Liver (tissue), 9 donors: ENCODE results near the gene HS3ST4. TPM values are rescaled to one million over a fixed set of nuclear protein-coding genes. Genes with fewer than 3 reads are reported as not detected.

Experiments used
- DNase-seq: peaks from one replicate; pipeline ENCODE4 v3.0.0-alpha.2; 2017; ENCODE audit warnings: low spot score
- H3K27ac ChIP-seq, 2 donors: one replicate each; pipeline ENCODE4 v1.7.0; 2013; ENCODE audit warnings: inconsistent platforms in 2 of 2, low read length in 2 of 2, control low read depth in 1 of 2, low read depth in 1 of 2, mild to moderate bottlenecking in 1 of 2
- H3K27me3 ChIP-seq, 4 donors: one replicate each; pipeline versions ENCODE4 v1.6.1 to v1.7.0; 2013; ENCODE audit warnings: low read length in 3 of 4, inconsistent platforms in 1 of 4, mild to moderate bottlenecking in 1 of 4, moderate library complexity in 1 of 4; ENCODE audit not compliant: control insufficient read depth in 4 of 4, insufficient read depth in 4 of 4
- H3K36me3 ChIP-seq, 4 donors: one replicate each; pipeline versions ENCODE4 v1.6.1 to v1.7.0; 2013; ENCODE audit warnings: low read length in 3 of 4, mild to moderate bottlenecking in 3 of 4, low read depth in 1 of 4, moderate library complexity in 1 of 4; ENCODE audit not compliant: control insufficient read depth in 4 of 4, insufficient read depth in 3 of 4
- H3K4me1 ChIP-seq, 4 donors: one replicate each; pipeline versions ENCODE4 v1.6.1 to v1.7.0; 2013; ENCODE audit warnings: low read length in 3 of 4, mild to moderate bottlenecking in 3 of 4, moderate library complexity in 1 of 4; ENCODE audit not compliant: control insufficient read depth in 4 of 4, insufficient read depth in 4 of 4
- H3K4me3 ChIP-seq, 3 donors: one replicate each; pipeline versions ENCODE4 v1.6.1 to v1.7.0; 2013; ENCODE audit warnings: low read length in 3 of 3, control low read depth in 1 of 3, low read depth in 1 of 3, mild to moderate bottlenecking in 1 of 3
- H3K9ac ChIP-seq, 2 donors: one replicate each; pipeline ENCODE4 v1.7.0; 2013; ENCODE audit warnings: low read length in 2 of 2, mild to moderate bottlenecking in 2 of 2, moderate library complexity in 2 of 2, control low read depth in 1 of 2, low read depth in 1 of 2
- H3K9me3 ChIP-seq, 4 donors: one replicate each; pipeline versions ENCODE4 v1.6.1 to v1.7.0; 2013; ENCODE audit warnings: low read length in 3 of 4; ENCODE audit not compliant: control insufficient read depth in 4 of 4
- FOXA2 ChIP-seq: IDR thresholded peaks from 2 replicates; pipeline ENCODE4 v1.6.1; 2016; ENCODE audit warnings: antibody characterized with exemption
- GABPA ChIP-seq, 2 donors: IDR thresholded peaks in 1 of 2; conservative IDR thresholded peaks in 1 of 2; 2 replicates each; pipeline ENCODE4 v1.6.1; 2016; ENCODE audit warnings: antibody characterized with exemption in 2 of 2, mild to moderate bottlenecking in 1 of 2, moderate library complexity in 1 of 2
- HNF4A ChIP-seq, 2 donors: conservative IDR thresholded peaks; 2 replicates each; pipeline ENCODE4 v1.6.1; 2016; ENCODE audit warnings: antibody characterized with exemption in 2 of 2, mild to moderate bottlenecking in 2 of 2
- HNF4G ChIP-seq: IDR thresholded peaks from 2 replicates; pipeline ENCODE4 v1.6.1; 2016; ENCODE audit warnings: antibody characterized with exemption
- JUND ChIP-seq, 2 donors: IDR thresholded peaks; 2 replicates each; pipeline ENCODE4 v1.6.1; 2016; ENCODE audit warnings: antibody characterized with exemption in 2 of 2
- NR2F2 ChIP-seq: IDR thresholded peaks from 2 replicates; pipeline ENCODE4 v1.6.1; 2016; ENCODE audit warnings: antibody characterized with exemption
- RAD21 ChIP-seq, 2 donors: IDR thresholded peaks; 2 replicates each; pipeline ENCODE4 v1.6.1; 2016; ENCODE audit warnings: antibody characterized with exemption in 2 of 2, mild to moderate bottlenecking in 2 of 2
- RXRA ChIP-seq, 2 donors: IDR thresholded peaks; 2 replicates each; pipeline ENCODE4 v1.6.1; 2017 to 2018; ENCODE audit warnings: antibody characterized with exemption in 2 of 2, mild to moderate bottlenecking in 1 of 2
- SP1 ChIP-seq: IDR thresholded peaks from 2 replicates; pipeline ENCODE4 v1.6.1; 2018; ENCODE audit warnings: antibody characterized with exemption, mild to moderate bottlenecking
- TAF1 ChIP-seq: conservative IDR thresholded peaks from 2 replicates; pipeline ENCODE4 v1.6.1; 2016; ENCODE audit warnings: antibody characterized with exemption, mild to moderate bottlenecking
- YY1 ChIP-seq: IDR thresholded peaks from 2 replicates; pipeline ENCODE4 v1.6.1; 2016; ENCODE audit warnings: antibody characterized with exemption, mild to moderate bottlenecking
- WGBS: extraction: QIAGEN DNeasy Blood & Tissue Kit; methylation state at CpG from one replicate; pipeline ENCODE4 v1.1.7; 2013; 5-methylcytosine and 5-hydroxymethylcytosine counted together
- polyA plus RNA-seq, 2 donors: library from polyadenylated mRNA; stranded (reverse) in 1 of 2; unstranded in 1 of 2; fragments of 200-250 nt in 1 of 2; fragments of >200 nt in 1 of 2; fragmentation: Nextera tagmentation in 1 of 2; extraction: Ambion mirVana in 1 of 2; gene quantifications; one replicate each; pipeline versions ENCODE4 v1.2.1 to v1.2.3, GENCODE V29; 2013 to 2015
- total RNA-seq, 2 donors: library from RNA; depleted of rRNA; stranded (reverse); fragments of >200 nt; gene quantifications; one replicate each; pipeline ENCODE4 v1.2.3, GENCODE V29; 2014
- TF ChIP-seq, protein P1 (sequence below): IDR thresholded peaks from 2 replicates; pipeline ENCODE4 v1.6.1; 2016; ENCODE audit warnings: antibody characterized with exemption
- TF ChIP-seq, protein P2 (sequence below): IDR thresholded peaks from 2 replicates; pipeline ENCODE4 v1.6.1; 2016; ENCODE audit warnings: antibody characterized with exemption
- TF ChIP-seq, protein P3 (sequence below): fragments of 150-350 bp; IDR thresholded peaks from 2 replicates; pipeline ENCODE4 v1.5.1; 2017; ENCODE audit warnings: improper control_type of control experiment, low read depth, low read length; ENCODE audit not compliant: missing input control
- TF ChIP-seq, protein P4 (sequence below): IDR thresholded peaks from 2 replicates; pipeline ENCODE4 v1.6.1; 2016; ENCODE audit warnings: antibody characterized with exemption, mild to moderate bottlenecking
- TF ChIP-seq, protein P5 (sequence below): IDR thresholded peaks from 2 replicates; pipeline ENCODE4 v1.6.1; 2016; ENCODE audit warnings: antibody characterized with exemption
- donor health status: healthy.
- donor health status: healthy.
- donor health status: healthy.
- donor health status: healthy.
- donor health status: healthy.

The HS3ST4 gene
- total and polyA plus RNA-seq, 4 donors = not detected

DNA sequence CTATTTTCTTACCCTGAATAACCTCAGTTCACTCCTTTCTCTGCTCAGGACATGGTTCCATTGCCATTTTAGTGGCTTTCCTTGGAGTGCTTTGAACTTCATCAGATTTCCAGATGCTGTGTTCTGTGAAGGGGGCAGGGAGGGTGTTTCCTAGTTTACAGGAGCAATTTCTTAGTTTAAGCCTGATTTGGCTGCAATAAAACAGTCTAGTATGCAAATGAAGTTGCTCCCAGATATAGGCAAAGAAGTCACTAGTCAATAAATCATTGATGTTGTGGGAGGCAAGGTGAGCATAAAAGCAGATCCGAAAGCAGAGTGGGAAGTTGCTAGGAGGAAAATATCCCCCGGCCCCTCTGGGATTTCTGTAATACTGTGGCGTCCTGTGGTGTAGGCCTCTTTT lies 202.3 kb downstream of the HS3ST4 start:
- H3K4me1 ChIP-seq = no peaks in the 10 kb centered on the region
- H3K9ac ChIP-seq = no peak overlapping the region
- no peaks in the 10 kb centered on the region for H3K27me3 ChIP-seq
- H3K9me3 ChIP-seq = no peaks in the 10 kb centered on the region
- no peak for TF ChIP-seq JUND (IDR thresholded peaks at IDR 0.05)
- no peak for TF ChIP-seq NR2F2
- no peak for TF ChIP-seq TAF1
- TF ChIP-seq, protein P1, sequence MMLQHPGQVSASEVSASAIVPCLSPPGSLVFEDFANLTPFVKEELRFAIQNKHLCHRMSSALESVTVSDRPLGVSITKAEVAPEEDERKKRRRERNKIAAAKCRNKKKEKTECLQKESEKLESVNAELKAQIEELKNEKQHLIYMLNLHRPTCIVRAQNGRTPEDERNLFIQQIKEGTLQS = no peak
- no peak for TF ChIP-seq HNF4A (conservative IDR thresholded peaks at IDR 0.05)
- TF ChIP-seq, protein P2, sequence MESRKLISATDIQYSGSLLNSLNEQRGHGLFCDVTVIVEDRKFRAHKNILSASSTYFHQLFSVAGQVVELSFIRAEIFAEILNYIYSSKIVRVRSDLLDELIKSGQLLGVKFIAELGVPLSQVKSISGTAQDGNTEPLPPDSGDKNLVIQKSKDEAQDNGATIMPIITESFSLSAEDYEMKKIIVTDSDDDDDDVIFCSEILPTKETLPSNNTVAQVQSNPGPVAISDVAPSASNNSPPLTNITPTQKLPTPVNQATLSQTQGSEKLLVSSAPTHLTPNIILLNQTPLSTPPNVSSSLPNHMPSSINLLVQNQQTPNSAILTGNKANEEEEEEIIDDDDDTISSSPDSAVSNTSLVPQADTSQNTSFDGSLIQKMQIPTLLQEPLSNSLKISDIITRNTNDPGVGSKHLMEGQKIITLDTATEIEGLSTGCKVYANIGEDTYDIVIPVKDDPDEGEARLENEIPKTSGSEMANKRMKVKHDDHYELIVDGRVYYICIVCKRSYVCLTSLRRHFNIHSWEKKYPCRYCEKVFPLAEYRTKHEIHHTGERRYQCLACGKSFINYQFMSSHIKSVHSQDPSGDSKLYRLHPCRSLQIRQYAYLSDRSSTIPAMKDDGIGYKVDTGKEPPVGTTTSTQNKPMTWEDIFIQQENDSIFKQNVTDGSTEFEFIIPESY = no peak
- no peak for TF ChIP-seq HNF4G
- TF ChIP-seq FOXA2 = no peak
- no peak for TF ChIP-seq YY1
- TF ChIP-seq, protein P3, sequence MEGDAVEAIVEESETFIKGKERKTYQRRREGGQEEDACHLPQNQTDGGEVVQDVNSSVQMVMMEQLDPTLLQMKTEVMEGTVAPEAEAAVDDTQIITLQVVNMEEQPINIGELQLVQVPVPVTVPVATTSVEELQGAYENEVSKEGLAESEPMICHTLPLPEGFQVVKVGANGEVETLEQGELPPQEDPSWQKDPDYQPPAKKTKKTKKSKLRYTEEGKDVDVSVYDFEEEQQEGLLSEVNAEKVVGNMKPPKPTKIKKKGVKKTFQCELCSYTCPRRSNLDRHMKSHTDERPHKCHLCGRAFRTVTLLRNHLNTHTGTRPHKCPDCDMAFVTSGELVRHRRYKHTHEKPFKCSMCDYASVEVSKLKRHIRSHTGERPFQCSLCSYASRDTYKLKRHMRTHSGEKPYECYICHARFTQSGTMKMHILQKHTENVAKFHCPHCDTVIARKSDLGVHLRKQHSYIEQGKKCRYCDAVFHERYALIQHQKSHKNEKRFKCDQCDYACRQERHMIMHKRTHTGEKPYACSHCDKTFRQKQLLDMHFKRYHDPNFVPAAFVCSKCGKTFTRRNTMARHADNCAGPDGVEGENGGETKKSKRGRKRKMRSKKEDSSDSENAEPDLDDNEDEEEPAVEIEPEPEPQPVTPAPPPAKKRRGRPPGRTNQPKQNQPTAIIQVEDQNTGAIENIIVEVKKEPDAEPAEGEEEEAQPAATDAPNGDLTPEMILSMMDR = no peak
- TF ChIP-seq SP1 = no peak
- TF ChIP-seq, protein P4, sequence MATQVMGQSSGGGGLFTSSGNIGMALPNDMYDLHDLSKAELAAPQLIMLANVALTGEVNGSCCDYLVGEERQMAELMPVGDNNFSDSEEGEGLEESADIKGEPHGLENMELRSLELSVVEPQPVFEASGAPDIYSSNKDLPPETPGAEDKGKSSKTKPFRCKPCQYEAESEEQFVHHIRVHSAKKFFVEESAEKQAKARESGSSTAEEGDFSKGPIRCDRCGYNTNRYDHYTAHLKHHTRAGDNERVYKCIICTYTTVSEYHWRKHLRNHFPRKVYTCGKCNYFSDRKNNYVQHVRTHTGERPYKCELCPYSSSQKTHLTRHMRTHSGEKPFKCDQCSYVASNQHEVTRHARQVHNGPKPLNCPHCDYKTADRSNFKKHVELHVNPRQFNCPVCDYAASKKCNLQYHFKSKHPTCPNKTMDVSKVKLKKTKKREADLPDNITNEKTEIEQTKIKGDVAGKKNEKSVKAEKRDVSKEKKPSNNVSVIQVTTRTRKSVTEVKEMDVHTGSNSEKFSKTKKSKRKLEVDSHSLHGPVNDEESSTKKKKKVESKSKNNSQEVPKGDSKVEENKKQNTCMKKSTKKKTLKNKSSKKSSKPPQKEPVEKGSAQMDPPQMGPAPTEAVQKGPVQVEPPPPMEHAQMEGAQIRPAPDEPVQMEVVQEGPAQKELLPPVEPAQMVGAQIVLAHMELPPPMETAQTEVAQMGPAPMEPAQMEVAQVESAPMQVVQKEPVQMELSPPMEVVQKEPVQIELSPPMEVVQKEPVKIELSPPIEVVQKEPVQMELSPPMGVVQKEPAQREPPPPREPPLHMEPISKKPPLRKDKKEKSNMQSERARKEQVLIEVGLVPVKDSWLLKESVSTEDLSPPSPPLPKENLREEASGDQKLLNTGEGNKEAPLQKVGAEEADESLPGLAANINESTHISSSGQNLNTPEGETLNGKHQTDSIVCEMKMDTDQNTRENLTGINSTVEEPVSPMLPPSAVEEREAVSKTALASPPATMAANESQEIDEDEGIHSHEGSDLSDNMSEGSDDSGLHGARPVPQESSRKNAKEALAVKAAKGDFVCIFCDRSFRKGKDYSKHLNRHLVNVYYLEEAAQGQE = no peak
- TF ChIP-seq, protein P5, sequence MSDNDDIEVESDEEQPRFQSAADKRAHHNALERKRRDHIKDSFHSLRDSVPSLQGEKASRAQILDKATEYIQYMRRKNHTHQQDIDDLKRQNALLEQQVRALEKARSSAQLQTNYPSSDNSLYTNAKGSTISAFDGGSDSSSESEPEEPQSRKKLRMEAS = no peak
- no peak for TF ChIP-seq GABPA (IDR thresholded peaks at IDR 0.05 in 1 of 2, conservative IDR thresholded peaks at IDR 0.05 in 1 of 2)
- TF ChIP-seq RAD21 (IDR thresholded peaks at IDR 0.05) = no peak
- TF ChIP-seq RXRA (IDR thresholded peaks at IDR 0.05) = no peak
- no peak for DNase-seq
- no peaks in the 10 kb centered on the region for H3K36me3 ChIP-seq
- WGBS = 77% methylated on average over 3 of the region's 3 CpGs
- H3K27ac ChIP-seq = no peak overlapping the region
- H3K4me3 ChIP-seq = no peak overlapping the region

DNA sequence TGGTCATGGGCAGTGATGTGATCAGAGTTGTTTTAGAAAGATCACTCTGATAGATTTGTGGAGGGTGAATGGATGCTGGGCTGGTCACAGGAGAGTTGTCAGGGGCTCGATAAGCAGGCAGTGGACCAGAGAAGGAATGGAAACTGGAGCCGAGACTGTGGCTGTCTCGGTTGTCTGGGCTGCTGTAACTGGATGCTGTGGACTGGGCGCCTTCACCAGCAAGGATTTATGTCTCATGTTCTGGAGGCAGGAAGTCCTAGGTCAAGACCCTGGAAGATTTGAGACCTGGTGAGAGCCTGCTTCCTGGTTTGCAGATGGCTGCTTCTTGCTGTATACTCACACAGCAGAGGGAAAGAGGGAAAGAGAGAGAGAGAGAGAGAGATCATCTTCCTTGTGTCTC lies 203.6 kb downstream of the HS3ST4 start:
- DNase-seq = no peak
- TF ChIP-seq SP1 (no peak), HNF4G (no peak), RXRA (IDR thresholded peaks at IDR 0.05) (no peak), JUND (IDR thresholded peaks at IDR 0.05) (no peak), FOXA2 (no peak), HNF4A (conservative IDR thresholded peaks at IDR 0.05) (no peak)
- TF ChIP-seq, protein P4 = no peak
- H3K36me3 ChIP-seq = no peaks in the 10 kb centered on the region
- H3K27ac ChIP-seq = no peak overlapping the region
- no peaks in the 10 kb centered on the region for H3K4me1 ChIP-seq
- H3K27me3 ChIP-seq = no peaks in the 10 kb centered on the region
- H3K4me3 ChIP-seq = no peak overlapping the region
- H3K9ac ChIP-seq = no peak overlapping the region
- H3K9me3 ChIP-seq = no peaks in the 10 kb centered on the region
- 25% methylated on average over 4 of the region's 4 CpGs for WGBS
